Amniotic epithelial cell (primary cell): Measurements from ENCODE around the gene C4orf17.

Experiments
- DNase-seq: peaks from one replicate; pipeline ENCODE4 v3.0.0-alpha.2; 2010; ENCODE audit warnings: low read depth

C4orf17 gene

DNA sequence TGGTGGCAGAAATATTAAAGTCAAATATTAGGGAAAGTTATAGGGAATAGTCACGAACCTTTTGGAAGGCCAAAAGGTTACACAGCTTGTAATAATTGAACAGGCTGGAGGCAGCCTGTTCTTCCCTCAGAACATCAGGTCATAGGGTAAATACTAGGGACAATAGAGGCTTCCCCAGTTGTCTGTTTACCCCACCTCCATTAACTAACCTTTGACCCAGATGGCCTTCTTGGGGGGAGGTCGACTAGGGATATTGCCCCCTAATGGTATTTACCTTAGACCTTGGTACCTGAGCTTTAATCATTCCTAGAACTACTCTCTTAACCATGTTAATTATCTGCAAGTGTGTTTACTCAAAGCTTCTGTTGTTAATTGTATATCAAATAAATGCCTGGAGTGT, 26.0 kb downstream of the C4orf17 start:
- no peak for DNase-seq

DNA sequence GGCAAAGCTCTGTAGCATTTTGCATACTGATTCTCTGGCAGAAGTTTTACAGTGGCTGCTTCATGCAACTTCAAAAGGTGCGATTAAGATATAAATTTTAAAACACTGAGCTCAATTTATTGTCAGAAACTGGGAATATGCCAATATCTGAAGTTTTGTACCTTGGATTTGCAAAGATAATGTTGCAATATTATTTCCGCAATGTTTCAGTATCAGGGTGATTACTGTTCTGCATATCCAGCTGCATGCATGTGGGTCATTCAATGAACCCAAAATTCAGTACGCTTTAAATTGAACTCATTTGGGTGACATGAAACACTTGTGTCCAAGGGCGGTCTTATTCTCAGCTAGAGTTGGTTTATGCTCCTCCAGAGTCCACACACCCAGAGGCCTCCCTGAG, 26.9 kb downstream of the C4orf17 start:
- no peak for DNase-seq

DNA sequence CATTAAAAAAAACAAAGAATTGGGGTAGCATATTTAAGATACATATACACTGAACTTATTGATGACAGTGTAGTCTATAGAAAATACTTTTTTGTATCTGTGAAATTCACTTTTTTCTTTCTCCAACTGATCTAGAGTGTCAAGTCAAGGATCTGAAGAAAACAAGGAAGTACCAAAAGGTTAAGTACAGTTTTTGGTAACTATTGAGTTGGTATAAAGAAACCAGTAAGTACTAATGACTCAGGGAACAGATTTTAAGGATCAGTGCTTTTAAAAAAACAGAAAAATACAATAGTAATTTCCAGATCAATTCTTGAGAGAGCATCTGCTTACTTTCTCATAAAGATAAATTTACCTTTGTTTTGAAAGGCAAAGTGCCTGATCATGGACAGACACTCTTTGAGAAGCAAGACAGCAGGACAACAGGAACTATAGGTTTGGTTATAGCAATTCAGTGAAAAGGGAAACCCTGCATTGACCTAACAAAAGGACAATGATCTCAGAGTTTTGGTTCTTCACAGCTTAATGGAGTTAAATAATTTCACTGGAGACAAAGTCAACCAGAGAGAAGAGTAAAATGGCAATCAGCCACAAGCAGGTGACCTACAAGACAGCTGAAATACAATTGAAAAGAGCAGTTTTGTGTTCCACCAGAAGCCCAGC, 29.6 kb downstream of the C4orf17 start:
- no peak for DNase-seq

- no peak for DNase-seq
Measured at GRCh38 chr4:99552872-99553271, 42.1 kb downstream of the C4orf17 start.

DNA sequence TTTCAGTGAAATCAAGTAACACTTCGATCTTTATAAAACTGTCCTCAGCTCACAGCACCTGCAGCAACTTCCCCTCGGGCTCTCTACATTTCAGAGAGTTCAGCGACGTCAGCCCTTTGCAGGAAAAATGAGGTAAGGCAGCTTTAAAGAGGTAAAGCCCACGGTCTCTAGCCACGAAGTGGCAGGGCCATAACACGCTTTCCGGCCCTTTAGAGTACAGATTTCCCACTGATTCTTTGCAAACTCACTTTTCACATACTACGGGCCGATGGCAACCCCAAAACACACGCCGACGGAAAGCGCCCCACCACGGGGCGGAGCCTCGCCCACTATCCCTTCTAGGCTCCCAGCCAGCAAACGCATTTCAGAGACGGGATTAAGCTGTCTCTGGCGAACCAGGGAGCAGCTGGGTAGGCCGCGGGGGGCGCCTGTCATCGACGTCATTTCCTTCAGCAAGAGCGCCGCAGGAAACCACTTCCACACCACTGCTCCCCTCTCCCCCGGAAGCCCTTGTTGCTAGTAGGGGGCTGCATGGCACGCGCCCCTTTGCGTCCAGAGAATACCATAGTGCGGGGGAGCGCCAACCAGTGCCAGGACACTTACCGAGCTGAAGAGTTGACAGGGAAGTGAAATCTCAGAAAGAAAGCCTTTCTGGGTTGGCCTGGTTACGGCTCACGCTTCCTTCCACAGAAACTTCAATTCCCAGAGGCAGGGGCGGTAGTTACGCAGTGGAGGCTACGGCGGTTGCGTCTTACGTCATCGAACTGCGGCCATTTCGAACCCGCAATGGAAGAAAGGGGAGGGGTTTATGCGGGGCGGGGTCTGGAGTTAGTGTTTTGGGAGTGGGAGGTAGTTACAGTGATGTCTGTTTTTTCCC, 52.7 kb downstream of the C4orf17 start, which contains the start of gene TRMT10A:
Gene TRMT10A, minus strand, starts transcription at position 730 of the 877 bp plus-strand sequence. CDS start 4,701 bp downstream, outside the sequence.
- DNase-seq = peak; percentile 98

GRCh38 chr4:99564921-99565320, 54.1 kb downstream of the C4orf17 start:
- DNase-seq = no peak

GRCh38 chr4:99571883-99572282, 61.1 kb downstream of the C4orf17 start:
- DNase-seq = no peak

DNA sequence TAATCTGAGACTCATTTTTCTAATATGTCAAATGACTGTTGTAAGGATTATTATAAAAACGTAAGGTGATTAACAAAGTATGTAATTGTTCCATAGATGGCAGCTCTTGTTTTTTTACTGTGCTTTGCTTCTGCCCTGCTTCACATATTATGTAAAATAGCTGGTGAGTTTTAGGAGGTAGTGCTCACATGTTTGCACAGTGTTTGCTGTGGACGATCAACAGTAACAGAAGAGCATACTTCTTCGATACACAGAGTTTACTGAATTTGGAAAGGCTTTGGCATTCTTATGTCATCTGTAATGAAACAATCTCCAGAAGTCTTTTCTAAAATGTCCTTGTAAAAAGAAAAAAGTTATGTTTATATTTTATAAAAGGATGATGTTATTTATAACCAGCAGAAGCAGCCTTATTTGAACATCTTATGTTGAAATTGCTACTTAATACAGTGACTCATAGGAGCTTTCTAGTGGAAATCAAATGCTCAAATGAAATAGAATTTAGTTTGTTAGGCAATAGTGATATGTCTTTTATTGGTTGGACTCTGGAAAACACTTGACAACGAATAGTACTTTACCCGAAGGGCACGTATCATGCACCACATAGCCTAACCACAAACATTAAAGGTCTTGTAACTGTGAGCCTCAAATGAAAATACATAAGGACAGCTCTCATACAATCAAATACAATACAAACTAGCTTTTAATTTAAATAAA, 61.9 kb downstream of the C4orf17 start:
- DNase-seq = peak; percentile 15

DNA sequence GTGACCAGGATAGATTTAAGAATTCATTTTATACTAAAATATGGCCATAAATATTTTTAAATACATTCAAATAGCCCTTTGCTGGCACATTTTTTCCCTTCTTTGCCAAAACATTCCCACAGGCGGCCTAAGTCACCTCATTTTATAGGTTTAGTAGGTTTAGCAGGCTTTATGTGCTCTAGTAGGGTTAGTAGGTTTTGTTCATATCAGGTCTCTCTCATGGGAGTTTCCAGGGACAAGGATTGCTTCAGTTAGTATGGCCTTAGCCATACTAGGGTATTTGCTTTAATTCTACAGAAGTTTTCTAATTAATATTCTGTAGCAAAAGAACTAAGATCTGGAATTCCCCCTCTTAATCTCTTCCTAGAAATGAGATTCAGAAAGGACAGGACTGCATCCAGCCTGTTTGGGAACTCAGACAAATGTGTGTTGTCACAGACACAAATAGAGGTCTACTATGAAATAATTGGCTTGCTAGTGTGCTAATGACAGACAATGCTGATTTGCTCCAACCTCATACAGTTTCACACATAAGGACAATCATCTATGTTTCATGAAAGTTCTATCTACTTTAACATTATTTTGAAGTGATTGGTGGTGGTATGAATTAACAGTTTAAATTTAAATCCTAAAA, 63.0 kb downstream of the C4orf17 start:
- DNase-seq = no peak

DNA sequence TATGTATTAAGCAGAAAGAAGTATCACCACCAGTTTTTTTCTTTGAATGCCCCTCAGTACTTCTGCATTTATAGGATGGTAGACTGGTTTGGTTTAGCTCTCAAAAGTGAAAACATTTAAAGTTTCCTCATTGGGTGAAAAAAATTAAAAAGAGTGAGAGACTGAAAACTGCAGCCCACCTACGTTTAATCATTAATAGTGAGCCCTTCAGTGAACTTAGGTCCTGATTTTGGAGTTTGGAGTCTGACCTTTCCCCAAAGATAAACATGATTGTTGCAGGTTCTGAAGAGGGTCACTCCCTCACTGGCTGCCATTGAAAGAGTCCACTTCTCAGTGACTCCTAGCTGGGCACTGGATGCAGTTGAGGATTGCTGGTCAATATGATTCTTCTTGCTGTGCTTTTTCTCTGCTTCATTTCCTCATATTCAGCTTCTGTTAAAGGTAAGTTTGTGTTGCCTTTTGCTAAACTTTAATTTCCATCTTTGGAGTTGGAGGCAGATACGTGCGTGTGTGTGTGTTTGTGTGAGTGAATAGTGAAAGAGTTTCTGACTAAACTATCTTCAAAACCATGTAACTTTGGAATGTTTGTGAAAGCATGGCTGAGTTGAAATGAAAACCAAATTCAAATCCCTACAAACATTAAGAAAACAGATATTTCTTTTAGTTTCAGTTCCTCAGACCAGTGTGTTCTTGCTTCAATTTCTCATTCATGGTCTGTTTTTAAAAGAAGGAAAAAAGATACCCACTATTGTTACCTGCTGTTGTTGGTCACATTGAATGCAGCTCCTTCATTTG, 63.9 kb downstream of the C4orf17 start, which contains the start of gene MTTP:
Gene MTTP, plus strand, starts transcription at position 295 of the 795 bp plus-strand sequence. Its CDS starts 86 bp downstream, at position 381.
- DNase-seq = no peak

DNA sequence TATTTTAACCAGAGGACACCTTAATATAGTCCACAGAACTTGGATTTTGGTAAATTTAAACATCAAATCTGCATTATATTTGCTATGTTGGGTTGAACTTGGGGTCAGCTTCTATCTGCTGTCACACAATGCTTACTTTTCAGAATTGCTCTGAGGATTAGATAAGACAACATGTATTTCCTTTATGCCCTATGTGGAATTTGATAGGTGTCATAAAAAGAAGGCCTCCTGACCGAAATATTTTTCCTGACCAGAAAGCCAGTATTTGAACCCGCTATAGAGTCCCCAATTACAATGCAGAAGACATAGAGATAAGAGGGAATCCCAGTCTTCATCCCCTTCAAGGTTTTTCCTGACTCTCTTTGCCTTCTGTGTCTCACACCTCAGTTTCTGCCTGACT, 67.9 kb downstream of the C4orf17 start:
- DNase-seq = no peak

GRCh38 chr4:99585516-99585915, 74.7 kb downstream of the C4orf17 start:
- DNase-seq = no peak

GRCh38 chr4:99586322-99586721, 75.5 kb downstream of the C4orf17 start:
- no peak for DNase-seq

- no peak for DNase-seq
Measured at GRCh38 chr4:99586797-99587196, 76.0 kb downstream of the C4orf17 start.

DNA sequence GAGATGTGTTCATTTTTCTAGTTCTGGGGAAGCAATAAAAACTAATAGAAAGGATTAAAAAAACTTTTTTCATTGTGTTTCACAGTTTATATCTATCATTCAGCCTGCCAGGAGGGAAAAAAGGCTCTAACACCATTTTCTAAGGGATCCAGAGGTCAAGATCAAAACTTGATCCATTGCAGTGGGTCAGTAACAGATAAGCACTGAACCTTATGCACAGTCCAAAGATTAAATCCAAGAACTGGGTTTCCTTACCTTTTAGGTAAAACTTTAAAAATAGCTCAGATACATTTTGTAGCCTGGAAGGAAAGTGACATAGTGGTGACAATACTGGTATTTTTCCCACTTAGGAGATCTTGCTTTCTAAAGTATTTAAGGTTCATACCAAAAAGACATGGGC, 76.5 kb downstream of the C4orf17 start:
- no peak for DNase-seq

DNA sequence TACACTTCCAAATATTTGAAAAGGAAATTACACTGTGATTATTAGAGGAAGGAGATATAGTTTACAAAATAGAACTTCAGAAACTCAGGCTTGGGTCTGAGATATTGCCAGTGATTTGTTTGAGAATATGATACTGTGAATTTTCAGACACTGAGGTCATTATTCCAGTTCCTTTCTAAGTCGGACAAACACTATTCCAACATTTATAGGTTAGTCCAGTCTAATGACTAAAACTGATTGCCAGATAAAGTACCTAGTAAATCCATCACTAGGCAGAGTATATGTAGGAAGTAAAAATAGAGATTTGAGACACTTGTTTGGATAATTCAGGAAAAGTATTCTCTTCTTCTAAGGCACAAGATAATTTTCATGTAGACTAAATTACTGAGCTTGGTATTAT, 77.0 kb downstream of the C4orf17 start:
- no peak for DNase-seq

DNA sequence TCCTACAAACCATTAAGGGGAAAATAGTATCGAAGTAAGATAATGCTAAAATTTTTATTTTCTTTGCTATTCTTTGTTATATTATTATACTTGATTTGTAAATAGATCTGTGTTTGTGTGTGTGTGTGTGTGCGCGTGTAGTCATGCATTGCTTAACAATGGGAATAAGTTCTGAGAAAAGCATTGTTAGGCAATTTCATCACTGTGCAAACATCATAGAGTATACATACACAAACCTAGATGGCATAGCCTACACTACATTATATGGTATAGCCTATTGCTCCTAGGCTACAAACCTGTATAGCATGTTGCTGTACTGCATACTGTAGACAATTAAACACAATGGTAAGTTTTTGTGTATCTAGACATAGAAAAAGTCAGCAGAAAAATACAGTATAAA, 80.9 kb downstream of the C4orf17 start:
- DNase-seq = no peak
